ENCODE measurements around the gene XPR1.

The XPR1 gene

DNA sequence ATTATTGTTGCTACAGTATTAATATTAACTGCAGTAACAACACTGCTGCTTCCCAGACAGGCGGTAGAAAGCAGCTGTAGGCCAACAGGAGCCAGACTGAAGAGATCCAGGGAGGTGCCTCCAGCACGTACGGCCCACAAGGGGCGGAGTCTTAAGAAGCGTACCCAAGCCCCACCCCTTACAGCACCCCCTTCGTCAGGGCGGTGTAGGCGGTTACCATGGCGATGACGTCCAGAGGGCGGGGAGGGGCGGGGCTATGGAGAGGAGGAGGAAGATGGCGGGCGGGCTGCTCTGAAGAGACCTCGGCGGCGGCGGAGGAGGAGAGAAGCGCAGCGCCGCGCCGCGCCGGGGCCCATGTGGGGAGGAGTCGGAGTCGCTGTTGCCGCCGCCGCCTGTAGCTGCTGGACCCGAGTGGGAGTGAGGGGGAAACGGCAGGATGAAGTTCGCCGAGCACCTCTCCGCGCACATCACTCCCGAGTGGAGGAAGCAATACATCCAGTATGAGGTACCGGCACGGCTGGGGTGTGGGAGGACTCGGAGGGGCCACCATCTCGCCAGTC is at the start of gene XPR1:
Gene XPR1 (plus strand): TSS at position 257 of the 560 bp plus-strand sequence. CDS start 180 bp downstream, at position 437.
- peak; percentile 98 for DNase-seq (ENCODE audit: low read depth)

GRCh38 chr1:180584869-180585268 is 47.0 kb upstream of the XPR1 start:
- no peak for DNase-seq (ENCODE audit: low read depth)

GRCh38 chr1:180585994-180586359 is 45.8 kb upstream of the XPR1 start:
- DNase-seq (ENCODE audit: low read depth) = no peak

- DNase-seq (ENCODE audit: low read depth) = no peak
Observed at GRCh38 chr1:180586671-180587155, 45.1 kb upstream of the XPR1 start.

- DNase-seq (ENCODE audit: low read depth) = no peak
Observed at GRCh38 chr1:180588121-180588520, 43.7 kb upstream of the XPR1 start.

DNA sequence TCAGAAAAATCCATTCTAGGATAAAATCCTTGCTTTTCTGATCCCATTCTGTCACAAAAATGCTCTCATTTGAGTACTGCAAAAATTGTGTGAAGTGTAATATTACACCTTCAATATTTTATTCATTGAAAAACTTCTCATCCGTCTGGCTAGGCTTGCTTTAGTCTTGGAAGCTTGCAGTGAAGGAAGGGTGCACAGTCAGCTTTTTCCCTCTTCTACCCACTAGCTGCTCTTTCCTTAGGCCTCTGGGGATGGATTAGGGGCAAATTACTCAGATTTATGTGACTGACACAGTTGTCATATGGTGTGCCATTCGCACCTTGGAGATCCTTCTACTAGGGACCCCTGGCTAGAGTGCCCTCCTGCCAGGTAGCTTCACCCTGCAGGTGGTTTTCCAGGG is 40.9 kb upstream of the XPR1 start:
- DNase-seq (ENCODE audit: low read depth) = no peak

- no peak for DNase-seq (ENCODE audit: low read depth)
Observed at GRCh38 chr1:180593382-180593781, 38.4 kb upstream of the XPR1 start.

- no peak for DNase-seq (ENCODE audit: low read depth)
Observed at GRCh38 chr1:180594723-180595122, 37.1 kb upstream of the XPR1 start.

DNA sequence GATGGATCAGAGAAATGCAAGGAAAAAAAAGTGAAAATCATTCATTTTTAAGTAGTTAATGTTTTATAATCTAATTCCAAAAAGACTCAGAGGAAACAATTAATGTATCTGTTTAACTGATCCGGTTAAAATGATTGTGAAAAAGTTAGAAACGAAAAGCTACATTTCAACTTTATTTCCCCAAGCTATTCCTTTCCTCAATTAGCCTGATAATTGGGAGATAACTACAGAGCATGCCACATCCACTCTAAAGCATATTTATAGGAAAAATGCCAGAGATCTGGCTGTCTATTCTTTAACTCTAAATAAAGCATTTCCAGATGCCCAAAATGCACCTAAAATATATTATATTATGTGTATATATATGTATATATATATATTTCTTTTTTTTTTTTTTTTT is 35.9 kb upstream of the XPR1 start:
- DNase-seq (ENCODE audit: low read depth) = no peak

DNA sequence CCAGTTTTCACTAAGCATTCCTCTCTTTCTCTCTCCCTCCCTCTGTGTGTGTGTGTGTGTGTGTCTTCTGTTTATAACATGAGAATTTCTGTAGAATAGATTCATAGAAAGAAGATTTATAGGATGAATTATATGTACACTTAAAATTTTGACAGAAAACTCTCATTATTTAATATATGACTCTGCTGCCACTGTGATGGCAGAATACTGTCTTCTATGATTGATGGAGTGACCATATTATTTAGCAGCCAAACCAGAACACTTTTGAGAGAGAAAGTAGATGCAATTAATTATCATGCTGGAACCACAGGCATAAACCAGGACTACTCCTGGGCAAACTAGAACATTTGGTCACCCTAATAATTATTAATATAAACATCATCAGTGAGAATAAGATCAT is 34.3 kb upstream of the XPR1 start:
- no peak for DNase-seq (ENCODE audit: low read depth)

DNA sequence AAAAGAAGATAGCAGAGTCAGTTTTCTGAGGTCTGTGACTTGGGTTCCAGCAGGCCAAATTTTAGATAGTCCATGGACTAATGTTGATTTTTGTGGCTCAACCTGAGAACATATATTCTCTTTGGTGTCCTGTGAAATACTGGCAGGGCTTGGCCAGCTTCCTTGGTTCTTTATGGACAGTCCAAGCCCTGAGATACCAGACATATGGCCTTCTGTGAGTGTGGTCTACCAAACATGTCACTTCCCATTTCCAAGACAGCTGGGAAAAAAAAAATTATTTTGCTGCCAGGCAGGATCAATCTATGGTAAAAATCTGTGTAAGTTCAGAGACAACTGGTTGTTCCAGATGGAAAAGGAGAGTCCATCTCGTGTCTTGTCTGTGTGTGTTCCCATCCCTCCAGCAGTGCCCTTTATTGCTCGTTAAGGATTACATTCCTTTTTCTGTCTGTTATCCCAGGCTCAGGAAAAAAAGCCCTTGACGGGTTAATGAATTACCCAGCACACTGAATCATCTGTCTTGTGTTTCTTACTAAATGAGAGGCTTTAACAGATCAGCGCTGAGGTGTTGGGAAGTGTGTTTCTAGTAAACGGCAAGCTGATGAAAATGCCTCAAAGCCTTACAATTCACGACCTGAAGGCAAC is 33.4 kb upstream of the XPR1 start:
- no peak for DNase-seq (ENCODE audit: low read depth)

DNA sequence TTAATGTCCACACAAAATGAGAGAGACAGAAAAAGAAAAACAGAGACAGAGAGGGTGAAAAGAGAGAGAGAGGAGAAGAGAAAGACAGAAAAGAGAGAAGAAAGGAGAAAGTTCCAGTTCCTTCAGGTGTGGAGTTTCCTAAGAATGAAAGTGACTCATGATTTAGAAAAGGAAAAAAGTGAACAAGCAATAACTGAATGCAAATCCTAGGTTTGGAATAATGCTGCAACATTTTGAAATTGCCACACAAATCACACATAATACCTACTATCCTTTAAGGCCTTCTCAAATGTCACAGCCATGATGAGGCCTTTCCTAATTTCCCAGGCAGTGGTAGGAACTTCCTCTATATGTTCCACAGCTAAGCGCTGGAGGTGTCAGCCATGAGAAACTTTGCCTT is 31.5 kb upstream of the XPR1 start:
- DNase-seq (ENCODE audit: low read depth) = no peak

DNA sequence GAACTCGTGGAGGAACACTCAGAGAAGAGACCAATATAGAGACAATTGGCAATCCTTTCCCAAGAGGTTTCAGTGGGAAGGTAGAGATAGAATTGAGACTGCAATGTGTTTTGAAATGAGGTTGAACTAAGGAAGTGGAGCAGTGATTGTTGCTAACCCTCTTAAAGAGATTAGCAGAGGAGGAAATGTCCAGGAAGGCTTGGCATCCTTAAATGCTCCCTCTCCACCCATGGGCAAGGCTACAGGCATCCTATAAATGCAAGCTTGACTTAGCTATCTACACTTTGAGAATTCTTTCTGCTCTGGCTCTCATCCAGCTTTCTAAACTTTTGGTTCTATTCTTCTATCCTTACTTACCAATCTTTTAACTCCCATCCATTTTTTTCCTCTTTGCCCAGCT is 30.3 kb upstream of the XPR1 start:
- DNase-seq (ENCODE audit: low read depth) = no peak

- DNase-seq (ENCODE audit: low read depth) = no peak
Observed at GRCh38 chr1:180603223-180603849, 28.5 kb upstream of the XPR1 start.

- no peak for DNase-seq (ENCODE audit: low read depth)
Observed at GRCh38 chr1:180603850-180604226, 28.0 kb upstream of the XPR1 start.

- DNase-seq (ENCODE audit: low read depth) = no peak
Observed at GRCh38 chr1:180606155-180606554, 25.7 kb upstream of the XPR1 start.

DNA sequence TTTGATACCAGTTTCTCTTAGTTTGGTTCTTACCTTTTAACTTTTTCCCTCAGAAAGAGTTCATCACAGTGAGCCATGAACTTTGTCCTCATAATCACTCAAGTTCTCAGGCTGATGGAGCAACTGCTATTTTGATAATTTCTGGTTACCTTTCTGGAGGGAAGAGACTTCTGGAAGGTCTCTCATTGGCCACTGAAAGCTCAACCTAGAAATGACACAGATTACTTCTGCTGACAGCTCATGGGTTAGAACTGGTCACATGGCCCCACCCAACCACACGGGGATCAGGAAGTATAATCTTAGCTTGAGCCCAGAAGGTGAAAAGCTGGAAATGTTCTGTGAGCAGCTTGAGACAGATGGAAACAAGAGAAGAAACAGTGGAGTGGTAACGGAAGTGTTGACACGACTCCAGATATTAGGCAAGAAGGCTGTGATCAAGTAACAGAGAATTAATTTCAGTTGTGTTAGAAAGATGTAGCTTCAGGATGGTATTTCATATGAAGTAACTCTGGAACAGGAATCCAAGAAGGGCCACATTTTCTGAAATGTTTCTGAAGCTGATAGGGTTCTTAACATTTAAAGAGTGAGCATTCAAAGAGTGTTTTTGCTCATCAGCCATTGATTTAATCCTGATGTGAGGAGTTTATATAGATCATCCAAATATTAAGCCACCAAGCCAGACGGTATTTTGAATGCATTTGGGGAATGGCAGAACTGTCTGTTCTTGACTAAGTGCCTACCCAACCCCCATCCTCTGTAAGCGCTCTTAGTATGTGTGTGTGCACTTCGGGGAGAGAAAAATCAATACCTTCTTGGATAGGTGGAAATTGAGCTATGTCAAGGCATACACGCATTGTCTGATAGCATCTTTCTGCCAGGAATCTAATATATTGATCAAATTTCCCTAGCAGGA is 21.9 kb upstream of the XPR1 start:
- no peak for DNase-seq (ENCODE audit: low read depth)

DNA sequence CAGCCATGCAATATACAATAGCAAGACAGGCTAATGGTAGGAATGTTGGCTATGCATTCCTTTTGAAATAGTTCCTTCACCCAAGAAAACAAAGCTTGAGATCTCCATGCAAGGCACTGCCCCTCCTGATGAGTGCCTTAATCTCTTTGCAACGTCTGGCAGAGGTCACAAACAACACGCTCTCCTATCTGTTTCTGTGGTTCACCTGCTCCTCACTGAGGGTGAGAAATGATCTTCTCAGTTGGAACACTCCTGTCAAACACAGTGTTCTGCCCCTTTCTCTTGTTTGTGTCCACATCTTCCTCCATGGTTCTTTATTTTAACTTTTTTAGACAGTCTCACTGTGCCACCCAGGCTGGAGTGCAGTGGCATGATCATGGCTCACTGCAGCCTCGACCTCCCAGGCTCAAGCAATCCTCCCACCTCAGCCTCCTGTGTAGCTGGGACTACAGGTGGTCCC is 21.2 kb upstream of the XPR1 start:
- no peak for DNase-seq (ENCODE audit: low read depth)

DNA sequence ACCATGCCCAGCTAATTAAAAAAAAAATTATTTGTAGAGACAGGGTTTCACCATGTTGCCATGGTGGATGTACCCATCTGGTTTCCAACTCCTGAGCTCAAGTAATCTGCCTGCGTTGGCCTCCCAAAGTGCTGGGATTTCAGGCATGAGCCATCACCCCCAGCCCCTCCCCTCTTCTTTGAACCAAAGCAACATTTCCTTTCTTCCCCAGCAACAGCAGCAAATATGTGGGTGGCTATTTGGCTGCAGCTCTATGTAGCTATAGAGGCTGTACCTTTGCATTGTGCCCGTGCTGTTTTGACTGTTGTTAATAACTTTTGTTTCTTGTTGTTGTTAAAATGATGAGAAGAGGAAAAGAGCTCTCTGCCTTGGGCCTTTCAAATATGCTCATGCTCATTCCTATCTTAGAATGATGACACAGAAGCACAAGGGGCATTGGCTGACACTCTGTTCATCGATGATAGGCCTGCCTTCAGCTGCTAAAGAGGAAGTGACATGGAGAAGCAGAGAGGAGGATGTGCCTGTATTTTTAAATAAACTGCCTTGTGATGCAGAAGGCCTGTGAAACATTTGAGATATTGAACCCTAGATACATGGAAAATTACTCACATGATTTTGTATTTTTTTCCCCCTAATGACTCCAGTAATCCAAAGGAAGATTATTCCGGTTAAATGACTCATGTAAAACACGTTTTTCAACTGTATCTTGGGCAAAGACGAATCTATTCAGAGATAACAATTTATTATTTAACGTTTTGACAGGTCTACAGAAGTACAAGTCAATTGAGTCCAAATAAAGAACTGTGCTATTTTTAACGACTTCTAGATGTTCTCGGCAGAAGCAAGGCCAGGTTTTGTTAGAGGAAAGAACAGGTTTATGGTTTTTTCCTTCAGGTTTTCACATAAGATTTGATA is 20.5 kb upstream of the XPR1 start:
- no peak for DNase-seq (ENCODE audit: low read depth)

DNA sequence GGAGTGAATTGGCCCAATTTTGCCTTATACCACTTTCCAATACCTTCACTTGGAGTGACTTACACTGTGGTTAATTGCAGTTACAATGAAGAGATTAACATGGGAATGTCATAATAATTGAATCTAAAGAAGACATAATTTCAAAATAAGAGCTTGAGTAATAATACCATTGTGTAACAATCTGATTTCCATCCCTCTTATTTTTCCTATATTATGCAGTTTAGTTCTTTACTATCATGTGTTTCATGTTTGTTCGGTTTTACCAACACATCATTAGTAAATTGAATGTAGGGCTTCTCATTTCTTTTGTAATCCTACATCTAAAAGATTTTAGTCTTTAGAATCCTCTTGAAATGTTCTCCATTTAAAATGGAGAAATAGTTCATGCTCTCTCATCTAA is 19.2 kb upstream of the XPR1 start:
- DNase-seq (ENCODE audit: low read depth) = no peak

- no peak for DNase-seq (ENCODE audit: low read depth)
Observed at GRCh38 chr1:180614730-180615129, 17.1 kb upstream of the XPR1 start.
